ENCODE measurements around the gene KCNJ15. TPM values are rescaled to one million over a fixed set of nuclear protein-coding genes. Genes with fewer than 3 reads are reported as not detected.

The KCNJ15 gene
- total and polyA plus RNA-seq, 10 of the 15 experiments (the other 5 are each of a cell fraction or from before 2014, with no cell fraction given): 0.05 to 2.7 (median 0.33) TPM; not detected in 6

DNA sequence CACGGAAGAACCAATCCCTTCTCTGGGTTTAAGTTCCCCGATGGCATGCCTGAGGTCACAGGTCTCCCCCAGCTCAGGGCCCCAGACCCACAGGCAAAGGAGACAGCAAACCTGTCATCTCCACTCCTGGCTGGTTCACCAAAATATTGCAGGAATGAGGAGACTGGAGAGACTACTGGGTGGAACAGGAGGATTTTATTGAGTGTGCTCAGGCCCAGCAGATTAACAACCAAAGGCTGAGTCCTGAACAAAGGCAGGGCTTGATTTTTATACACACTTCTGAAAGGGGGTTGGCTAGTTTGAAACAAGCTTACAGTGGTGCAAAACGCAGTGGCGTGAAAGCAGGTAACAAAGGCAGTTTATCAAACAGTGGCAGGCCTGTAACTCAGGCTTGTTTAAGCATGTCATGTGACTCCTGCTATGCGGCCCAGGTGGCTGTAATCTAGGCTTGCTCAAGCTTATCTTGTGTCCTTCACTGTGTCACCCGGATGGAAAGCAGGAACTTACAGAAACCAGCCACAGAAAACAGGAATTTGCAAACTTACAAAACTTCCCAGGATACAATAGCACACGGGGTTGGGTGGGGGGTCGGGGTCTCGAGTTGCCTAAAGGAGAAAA lies 27.4 kb upstream of the KCNJ15 start (continued):
- TF ChIP-seq BHLHE40 (IDR thresholded peaks at IDR 0.05; ENCODE audit: borderline replicate concordance in 1 of 2, low read depth in 2 of 2, low read length in 1 of 2) (no peak), ATF7 (IDR thresholded peaks at IDR 0.05; ENCODE audit: low read depth) (no peak), IKZF1 (conservative IDR thresholded peaks at IDR 0.05) (no peak), ZZZ3 (IDR thresholded peaks at IDR 0.05; ENCODE audit: control insufficient read depth, insufficient read length, low read depth) (no peak), MTA2 (IDR thresholded peaks at IDR 0.05; ENCODE audit: low read depth) (no peak), ZNF592 (IDR thresholded peaks at IDR 0.05) (no peak), CBX5 (IDR thresholded peaks at IDR 0.05; ENCODE audit: low read depth) (peak; percentile 99), HDGF (IDR thresholded peaks at IDR 0.05) (no peak), SUPT20H (IDR thresholded peaks at IDR 0.05; ENCODE audit: borderline replicate concordance, control insufficient read depth, low read depth, low read length) (no peak), STAT1 (conservative IDR thresholded peaks at IDR 0.05) (no peak), SRF (IDR thresholded peaks at IDR 0.05; ENCODE audit: low read depth in 2 of 2, low read length in 2 of 2) (no peak), MEF2A (IDR thresholded peaks at IDR 0.05; ENCODE audit: insufficient read depth, low read depth, low read length) (no peak), MXI1 (IDR thresholded peaks at IDR 0.05; ENCODE audit: low read depth, low read length) (no peak), PAX5 (IDR thresholded peaks at IDR 0.05; ENCODE audit: borderline replicate concordance, low read depth, low read length) (no peak), KLF5 (IDR thresholded peaks at IDR 0.05; ENCODE audit: partially characterized antibody) (peak; percentile 83), NR2F1 (conservative IDR thresholded peaks at IDR 0.05) (no peak), RELA (IDR thresholded peaks at IDR 0.05; ENCODE audit: borderline replicate concordance, partially characterized antibody) (no peak), ZBTB11 (CRISPR knock-in tag; IDR thresholded peaks at IDR 0.05) (no peak)
- TF ChIP-seq, protein P1, sequence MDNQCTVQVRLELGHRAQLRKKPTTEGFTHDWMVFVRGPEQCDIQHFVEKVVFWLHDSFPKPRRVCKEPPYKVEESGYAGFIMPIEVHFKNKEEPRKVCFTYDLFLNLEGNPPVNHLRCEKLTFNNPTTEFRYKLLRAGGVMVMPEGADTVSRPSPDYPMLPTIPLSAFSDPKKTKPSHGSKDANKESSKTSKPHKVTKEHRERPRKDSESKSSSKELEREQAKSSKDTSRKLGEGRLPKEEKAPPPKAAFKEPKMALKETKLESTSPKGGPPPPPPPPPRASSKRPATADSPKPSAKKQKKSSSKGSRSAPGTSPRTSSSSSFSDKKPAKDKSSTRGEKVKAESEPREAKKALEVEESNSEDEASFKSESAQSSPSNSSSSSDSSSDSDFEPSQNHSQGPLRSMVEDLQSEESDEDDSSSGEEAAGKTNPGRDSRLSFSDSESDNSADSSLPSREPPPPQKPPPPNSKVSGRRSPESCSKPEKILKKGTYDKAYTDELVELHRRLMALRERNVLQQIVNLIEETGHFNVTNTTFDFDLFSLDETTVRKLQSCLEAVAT (IDR thresholded peaks at IDR 0.05): no peak
- TF ChIP-seq, protein P2, sequence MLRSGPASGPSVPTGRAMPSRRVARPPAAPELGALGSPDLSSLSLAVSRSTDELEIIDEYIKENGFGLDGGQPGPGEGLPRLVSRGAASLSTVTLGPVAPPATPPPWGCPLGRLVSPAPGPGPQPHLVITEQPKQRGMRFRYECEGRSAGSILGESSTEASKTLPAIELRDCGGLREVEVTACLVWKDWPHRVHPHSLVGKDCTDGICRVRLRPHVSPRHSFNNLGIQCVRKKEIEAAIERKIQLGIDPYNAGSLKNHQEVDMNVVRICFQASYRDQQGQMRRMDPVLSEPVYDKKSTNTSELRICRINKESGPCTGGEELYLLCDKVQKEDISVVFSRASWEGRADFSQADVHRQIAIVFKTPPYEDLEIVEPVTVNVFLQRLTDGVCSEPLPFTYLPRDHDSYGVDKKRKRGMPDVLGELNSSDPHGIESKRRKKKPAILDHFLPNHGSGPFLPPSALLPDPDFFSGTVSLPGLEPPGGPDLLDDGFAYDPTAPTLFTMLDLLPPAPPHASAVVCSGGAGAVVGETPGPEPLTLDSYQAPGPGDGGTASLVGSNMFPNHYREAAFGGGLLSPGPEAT (IDR thresholded peaks at IDR 0.05; ENCODE audit: low read depth): peak; percentile 53; the same call in 1 of the 2 replicates

Measured in GM12878 (cell line).